Measurements from ENCODE around the gene NDUFB4. TPM values are rescaled to one million over a fixed set of nuclear protein-coding genes. Genes with fewer than 3 reads are reported as not detected.

NDUFB4 gene
- polyA plus RNA-seq = 154 and 170 TPM in 2 replicates
- polyA minus RNA-seq = 43.3 and 53.9 TPM in 2 replicates

GRCh38 chr3:120596116-120596852 lies at the start of gene NDUFB4:
Gene NDUFB4, plus strand, starts transcription at chr3:120596336. Its CDS starts 24 bp downstream, at chr3:120596360.
- H3K79me2 ChIP-seq (replicated peaks; ENCODE audit: insufficient read depth, low read length) = peaks cover 12% of the 10 kb centered on the region
- no peaks in the 10 kb centered on the region for H3K27me3 ChIP-seq (ENCODE audit: insufficient read depth, low read depth, low read length)
- peak within 1 kb of the TSS; percentile 86 for H2AFZ ChIP-seq (ENCODE audit: low read depth, low read length)
- H3K4me3 ChIP-seq (ENCODE audit: low read length) = peak within 1 kb of the TSS; percentile 94
- TF ChIP-seq POLR2AphosphoS5 (IDR thresholded peaks at IDR 0.05) (peak; percentile 98), RAD21 (conservative IDR thresholded peaks at IDR 0.05) (no peak), CTCF (IDR thresholded peaks at IDR 0.05; ENCODE audit: poor library complexity, severe bottlenecking) (no peak), EP300 (conservative IDR thresholded peaks at IDR 0.05; ENCODE audit: poor library complexity, severe bottlenecking) (peak; percentile 23), MXI1 (conservative IDR thresholded peaks at IDR 0.05; ENCODE audit: poor library complexity, severe bottlenecking) (no peak), SMC3 (conservative IDR thresholded peaks at IDR 0.05; ENCODE audit: poor library complexity) (peak; percentile 51), TAF1 (IDR thresholded peaks at IDR 0.05; ENCODE audit: low read depth) (peak; percentile 90), EZH2 (IDR thresholded peaks at IDR 0.05; ENCODE audit: borderline replicate concordance, insufficient read depth, low read length, poor library complexity, severe bottlenecking) (no peak)
- TF ChIP-seq, protein P1, sequence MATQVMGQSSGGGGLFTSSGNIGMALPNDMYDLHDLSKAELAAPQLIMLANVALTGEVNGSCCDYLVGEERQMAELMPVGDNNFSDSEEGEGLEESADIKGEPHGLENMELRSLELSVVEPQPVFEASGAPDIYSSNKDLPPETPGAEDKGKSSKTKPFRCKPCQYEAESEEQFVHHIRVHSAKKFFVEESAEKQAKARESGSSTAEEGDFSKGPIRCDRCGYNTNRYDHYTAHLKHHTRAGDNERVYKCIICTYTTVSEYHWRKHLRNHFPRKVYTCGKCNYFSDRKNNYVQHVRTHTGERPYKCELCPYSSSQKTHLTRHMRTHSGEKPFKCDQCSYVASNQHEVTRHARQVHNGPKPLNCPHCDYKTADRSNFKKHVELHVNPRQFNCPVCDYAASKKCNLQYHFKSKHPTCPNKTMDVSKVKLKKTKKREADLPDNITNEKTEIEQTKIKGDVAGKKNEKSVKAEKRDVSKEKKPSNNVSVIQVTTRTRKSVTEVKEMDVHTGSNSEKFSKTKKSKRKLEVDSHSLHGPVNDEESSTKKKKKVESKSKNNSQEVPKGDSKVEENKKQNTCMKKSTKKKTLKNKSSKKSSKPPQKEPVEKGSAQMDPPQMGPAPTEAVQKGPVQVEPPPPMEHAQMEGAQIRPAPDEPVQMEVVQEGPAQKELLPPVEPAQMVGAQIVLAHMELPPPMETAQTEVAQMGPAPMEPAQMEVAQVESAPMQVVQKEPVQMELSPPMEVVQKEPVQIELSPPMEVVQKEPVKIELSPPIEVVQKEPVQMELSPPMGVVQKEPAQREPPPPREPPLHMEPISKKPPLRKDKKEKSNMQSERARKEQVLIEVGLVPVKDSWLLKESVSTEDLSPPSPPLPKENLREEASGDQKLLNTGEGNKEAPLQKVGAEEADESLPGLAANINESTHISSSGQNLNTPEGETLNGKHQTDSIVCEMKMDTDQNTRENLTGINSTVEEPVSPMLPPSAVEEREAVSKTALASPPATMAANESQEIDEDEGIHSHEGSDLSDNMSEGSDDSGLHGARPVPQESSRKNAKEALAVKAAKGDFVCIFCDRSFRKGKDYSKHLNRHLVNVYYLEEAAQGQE (IDR thresholded peaks at IDR 0.05; ENCODE audit: borderline replicate concordance) = peak; percentile 93
- H3K27ac ChIP-seq (ENCODE audit: low read length) = peak within 1 kb of the TSS; percentile 98
- H3K36me3 ChIP-seq (ENCODE audit: insufficient read depth, low read length) = no peaks in the 10 kb centered on the region
- H3K9me3 ChIP-seq (ENCODE audit: low read length) = no peaks in the 10 kb centered on the region
- H3F3A ChIP-seq (ENCODE audit: insufficient read depth, low read length, poor library complexity, severe bottlenecking) = no peaks in the 10 kb centered on the region
- no peaks in the 10 kb centered on the region for H3K9me2 ChIP-seq (ENCODE audit: insufficient read depth, low read length)
- peak within 1 kb of the TSS; percentile 66 for H3K4me2 ChIP-seq (ENCODE audit: low read length)
- peak within 1 kb of the TSS; percentile 98 for H3K9ac ChIP-seq (ENCODE audit: low read length)
- H4K20me1 ChIP-seq (ENCODE audit: insufficient read depth) = no peaks in the 10 kb centered on the region

GRCh38 chr3:120550546-120550945 lies 45.6 kb upstream of the NDUFB4 start:
- Histone ChIP-seq H3K27me3 (ENCODE audit: insufficient read depth, low read depth, low read length) (no peaks in the 10 kb centered on the region), H3K79me2 (replicated peaks; ENCODE audit: insufficient read depth, low read length) (no peaks in the 10 kb centered on the region), H3F3A (ENCODE audit: insufficient read depth, low read length, poor library complexity, severe bottlenecking) (no peaks in the 10 kb centered on the region), H4K20me1 (ENCODE audit: insufficient read depth) (no peaks in the 10 kb centered on the region), H3K9ac (ENCODE audit: low read length) (no peak overlapping the region), H3K9me2 (ENCODE audit: insufficient read depth, low read length) (no peaks in the 10 kb centered on the region), H3K4me2 (ENCODE audit: low read length) (no peak overlapping the region), H2AFZ (ENCODE audit: low read depth, low read length) (no peak overlapping the region), H3K4me3 (ENCODE audit: low read length) (no peak overlapping the region), H3K9me3 (ENCODE audit: low read length) (no peaks in the 10 kb centered on the region), H3K27ac (ENCODE audit: low read length) (no peak overlapping the region), H3K36me3 (ENCODE audit: insufficient read depth, low read length) (no peaks in the 10 kb centered on the region)
- no peak for TF ChIP-seq TAF1 (IDR thresholded peaks at IDR 0.05; ENCODE audit: low read depth)
- TF ChIP-seq, protein P1 (IDR thresholded peaks at IDR 0.05; ENCODE audit: borderline replicate concordance) = no peak
- no peak for TF ChIP-seq CTCF (IDR thresholded peaks at IDR 0.05; ENCODE audit: poor library complexity, severe bottlenecking)
- TF ChIP-seq EP300 (conservative IDR thresholded peaks at IDR 0.05; ENCODE audit: poor library complexity, severe bottlenecking) = no peak
- no peak for TF ChIP-seq RAD21 (conservative IDR thresholded peaks at IDR 0.05)
- TF ChIP-seq EZH2 (IDR thresholded peaks at IDR 0.05; ENCODE audit: borderline replicate concordance, insufficient read depth, low read length, poor library complexity, severe bottlenecking) = no peak
- no peak for TF ChIP-seq MXI1 (conservative IDR thresholded peaks at IDR 0.05; ENCODE audit: poor library complexity, severe bottlenecking)
- TF ChIP-seq POLR2AphosphoS5 (IDR thresholded peaks at IDR 0.05) = no peak
- TF ChIP-seq SMC3 (conservative IDR thresholded peaks at IDR 0.05; ENCODE audit: poor library complexity) = no peak
